ENCODE data around the gene FAM72C.
"Not testable (repeated sequence)": the region's sequence is repeated elsewhere in the genome, so short reads cannot be mapped to it uniquely, and the experiment has no call there.

GRCh38 chr1:143947749-143948148 is 24.0 kb downstream of the FAM72C start:
- TF ChIP-seq, protein P1, sequence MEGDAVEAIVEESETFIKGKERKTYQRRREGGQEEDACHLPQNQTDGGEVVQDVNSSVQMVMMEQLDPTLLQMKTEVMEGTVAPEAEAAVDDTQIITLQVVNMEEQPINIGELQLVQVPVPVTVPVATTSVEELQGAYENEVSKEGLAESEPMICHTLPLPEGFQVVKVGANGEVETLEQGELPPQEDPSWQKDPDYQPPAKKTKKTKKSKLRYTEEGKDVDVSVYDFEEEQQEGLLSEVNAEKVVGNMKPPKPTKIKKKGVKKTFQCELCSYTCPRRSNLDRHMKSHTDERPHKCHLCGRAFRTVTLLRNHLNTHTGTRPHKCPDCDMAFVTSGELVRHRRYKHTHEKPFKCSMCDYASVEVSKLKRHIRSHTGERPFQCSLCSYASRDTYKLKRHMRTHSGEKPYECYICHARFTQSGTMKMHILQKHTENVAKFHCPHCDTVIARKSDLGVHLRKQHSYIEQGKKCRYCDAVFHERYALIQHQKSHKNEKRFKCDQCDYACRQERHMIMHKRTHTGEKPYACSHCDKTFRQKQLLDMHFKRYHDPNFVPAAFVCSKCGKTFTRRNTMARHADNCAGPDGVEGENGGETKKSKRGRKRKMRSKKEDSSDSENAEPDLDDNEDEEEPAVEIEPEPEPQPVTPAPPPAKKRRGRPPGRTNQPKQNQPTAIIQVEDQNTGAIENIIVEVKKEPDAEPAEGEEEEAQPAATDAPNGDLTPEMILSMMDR (IDR thresholded peaks at IDR 0.05; ENCODE audit: control extremely low read depth in 1 of 3, insufficient read depth in 1 of 3, low read depth in 1 of 3, low read length in 3 of 3), result not testable (repeated sequence)
- TF ChIP-seq, protein P2, sequence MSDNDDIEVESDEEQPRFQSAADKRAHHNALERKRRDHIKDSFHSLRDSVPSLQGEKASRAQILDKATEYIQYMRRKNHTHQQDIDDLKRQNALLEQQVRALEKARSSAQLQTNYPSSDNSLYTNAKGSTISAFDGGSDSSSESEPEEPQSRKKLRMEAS (IDR thresholded peaks at IDR 0.05), result not testable (repeated sequence)
- TF ChIP-seq POLR2AphosphoS5 (IDR thresholded peaks at IDR 0.05; ENCODE audit: low read depth, low read length); HDAC2 (IDR thresholded peaks at IDR 0.05; ENCODE audit: borderline replicate concordance in 1 of 2, low read depth in 2 of 2, low read length in 2 of 2); RNF2 (IDR thresholded peaks at IDR 0.05; ENCODE audit: borderline replicate concordance, low read depth, low read length, missing control alignments, poor library complexity, severe bottlenecking); EP300 (IDR thresholded peaks at IDR 0.05; ENCODE audit: borderline replicate concordance in 1 of 2, low read depth in 2 of 2, low read length in 2 of 2); POLR2A (IDR thresholded peaks at IDR 0.05; ENCODE audit: control extremely low read depth in 1 of 2, low read depth in 2 of 2, low read length in 2 of 2): not testable (repeated sequence)
